ENCODE data around the gene CEND1.

The CEND1 gene

DNA sequence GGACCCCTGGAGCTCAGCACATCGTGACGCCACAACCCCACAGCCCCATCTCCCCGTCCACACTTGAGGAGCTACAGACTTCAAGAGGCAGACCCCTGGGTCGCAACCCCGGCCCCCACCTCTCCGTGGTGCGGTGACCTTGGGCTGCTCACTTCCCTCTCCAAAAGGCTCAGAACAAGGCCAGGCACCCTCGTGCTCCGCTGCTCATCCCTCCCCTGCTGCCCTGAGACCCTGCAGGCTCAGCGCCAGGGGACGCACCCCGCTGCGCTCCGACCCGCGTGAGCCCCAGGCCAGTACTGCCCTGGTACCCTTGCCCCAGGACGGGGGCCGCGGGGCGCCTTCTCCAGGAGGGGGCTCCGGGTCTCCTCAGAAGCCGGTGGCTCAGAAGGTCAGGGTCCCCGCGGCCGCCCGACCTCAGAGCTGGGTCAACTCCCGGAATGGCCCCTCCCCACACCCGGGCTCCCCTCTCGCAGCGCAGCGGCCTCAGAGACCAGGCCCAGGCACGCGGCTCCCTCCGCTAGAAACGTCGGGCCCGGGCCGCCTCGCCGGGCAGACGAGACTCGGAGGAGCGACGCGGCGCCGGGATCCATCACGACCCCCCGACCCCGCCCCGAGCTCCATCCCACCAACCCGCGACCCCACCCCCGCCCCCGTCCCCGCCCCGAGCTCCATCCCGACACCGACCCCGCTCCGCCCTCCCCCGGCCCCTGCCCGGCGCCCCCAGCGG lies 13.2 kb downstream of the CEND1 start:
- H3K36me3 ChIP-seq (ENCODE audit: control insufficient read depth, insufficient read depth, low read length): peaks cover 21% of the 10 kb centered on the region
- H3K4me1 ChIP-seq (ENCODE audit: control insufficient read depth, insufficient read depth, low read length): no peaks in the 10 kb centered on the region
- H3K27me3 ChIP-seq (ENCODE audit: control insufficient read depth, insufficient read depth, low read length): no peaks in the 10 kb centered on the region
- peak overlapping the region; percentile 65 for H3K9ac ChIP-seq (ENCODE audit: low read depth, low read length)
- no peaks in the 10 kb centered on the region for H3K9me3 ChIP-seq (ENCODE audit: control insufficient read depth, insufficient read depth, low read length)
- peak overlapping the region; percentile 86 for H3K4me3 ChIP-seq (ENCODE audit: low read depth, low read length)

DNA sequence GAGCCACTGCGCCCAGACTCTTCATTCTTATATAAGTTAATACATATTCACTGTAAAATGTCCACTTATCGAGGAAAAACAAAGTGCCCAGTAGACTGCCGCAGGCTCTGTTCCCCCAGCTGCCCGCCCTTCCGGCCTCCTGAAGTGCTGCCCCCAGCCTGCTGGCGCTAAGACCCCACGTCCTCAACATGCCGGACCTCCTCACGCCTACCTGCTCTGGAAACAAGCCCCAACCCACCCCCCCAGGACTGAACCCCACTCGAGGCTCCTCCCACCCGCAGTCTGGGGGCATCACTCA lies 13.7 kb downstream of the CEND1 start:
- Histone ChIP-seq H3K4me1 (ENCODE audit: control insufficient read depth, insufficient read depth, low read length) (no peaks in the 10 kb centered on the region), H3K36me3 (ENCODE audit: control insufficient read depth, insufficient read depth, low read length) (peaks cover 26% of the 10 kb centered on the region), H3K4me3 (ENCODE audit: low read depth, low read length) (peak overlapping the region; percentile 86), H3K27me3 (ENCODE audit: control insufficient read depth, insufficient read depth, low read length) (no peaks in the 10 kb centered on the region), H3K9me3 (ENCODE audit: control insufficient read depth, insufficient read depth, low read length) (no peaks in the 10 kb centered on the region), H3K9ac (ENCODE audit: low read depth, low read length) (no peak overlapping the region)

- Histone ChIP-seq H3K9ac (ENCODE audit: low read depth, low read length) (no peak overlapping the region), H3K36me3 (ENCODE audit: control insufficient read depth, insufficient read depth, low read length) (peaks cover 37% of the 10 kb centered on the region), H3K9me3 (ENCODE audit: control insufficient read depth, insufficient read depth, low read length) (no peaks in the 10 kb centered on the region), H3K27me3 (ENCODE audit: control insufficient read depth, insufficient read depth, low read length) (no peaks in the 10 kb centered on the region), H3K4me3 (ENCODE audit: low read depth, low read length) (no peak overlapping the region), H3K4me1 (ENCODE audit: control insufficient read depth, insufficient read depth, low read length) (no peaks in the 10 kb centered on the region)
Measured at GRCh38 chr11:774873-775592, 14.9 kb downstream of the CEND1 start.

- H3K36me3 ChIP-seq (ENCODE audit: control insufficient read depth, insufficient read depth, low read length): peaks cover 40% of the 10 kb centered on the region
Measured at GRCh38 chr11:773830-774229, 16.1 kb downstream of the CEND1 start.

DNA sequence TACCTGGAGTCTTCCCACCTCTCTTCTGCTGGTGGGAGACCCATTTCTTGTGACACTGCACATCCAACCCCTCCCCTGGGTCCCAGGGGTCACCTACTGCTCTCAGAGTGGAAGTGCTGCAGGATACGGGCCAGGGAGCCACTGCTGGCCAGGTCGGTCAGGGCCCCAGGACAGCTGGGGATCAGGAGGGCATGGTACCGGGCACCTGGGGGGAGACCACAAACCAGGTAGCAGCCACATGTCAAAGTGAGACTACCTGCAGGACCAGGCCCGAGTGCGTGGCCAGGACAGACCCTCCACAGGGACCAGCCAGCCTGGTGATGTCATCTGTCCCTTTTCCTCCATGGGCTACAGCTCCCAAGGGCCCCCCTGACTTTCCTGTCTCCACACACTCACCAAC lies 16.5 kb downstream of the CEND1 start:
- Histone ChIP-seq H3K4me3 (ENCODE audit: low read depth, low read length) (no peak overlapping the region), H3K9me3 (ENCODE audit: control insufficient read depth, insufficient read depth, low read length) (no peaks in the 10 kb centered on the region), H3K4me1 (ENCODE audit: control insufficient read depth, insufficient read depth, low read length) (no peaks in the 10 kb centered on the region), H3K36me3 (ENCODE audit: control insufficient read depth, insufficient read depth, low read length) (peaks cover 40% of the 10 kb centered on the region), H3K27me3 (ENCODE audit: control insufficient read depth, insufficient read depth, low read length) (no peaks in the 10 kb centered on the region), H3K9ac (ENCODE audit: low read depth, low read length) (no peak overlapping the region)

More at GRCh38 chr11:773830-774229, 16.1 kb downstream of the CEND1 start:
- Histone ChIP-seq H3K4me1 (ENCODE audit: control insufficient read depth, insufficient read depth, low read length) (no peaks in the 10 kb centered on the region), H3K9ac (ENCODE audit: low read depth, low read length) (no peak overlapping the region), H3K27me3 (ENCODE audit: control insufficient read depth, insufficient read depth, low read length) (no peaks in the 10 kb centered on the region), H3K4me3 (ENCODE audit: low read depth, low read length) (no peak overlapping the region), H3K9me3 (ENCODE audit: control insufficient read depth, insufficient read depth, low read length) (no peaks in the 10 kb centered on the region)

- Histone ChIP-seq H3K27me3 (ENCODE audit: control insufficient read depth, insufficient read depth, low read length) (no peaks in the 10 kb centered on the region), H3K9me3 (ENCODE audit: control insufficient read depth, insufficient read depth, low read length) (no peaks in the 10 kb centered on the region), H3K4me1 (ENCODE audit: control insufficient read depth, insufficient read depth, low read length) (no peaks in the 10 kb centered on the region), H3K9ac (ENCODE audit: low read depth, low read length) (no peak overlapping the region), H3K4me3 (ENCODE audit: low read depth, low read length) (no peak overlapping the region), H3K36me3 (ENCODE audit: control insufficient read depth, insufficient read depth, low read length) (peaks cover 40% of the 10 kb centered on the region)
Measured at GRCh38 chr11:772429-773390, 17.2 kb downstream of the CEND1 start.

- Histone ChIP-seq H3K4me1 (ENCODE audit: control insufficient read depth, insufficient read depth, low read length) (no peaks in the 10 kb centered on the region), H3K9ac (ENCODE audit: low read depth, low read length) (no peak overlapping the region), H3K36me3 (ENCODE audit: control insufficient read depth, insufficient read depth, low read length) (peaks cover 44% of the 10 kb centered on the region), H3K4me3 (ENCODE audit: low read depth, low read length) (no peak overlapping the region), H3K9me3 (ENCODE audit: control insufficient read depth, insufficient read depth, low read length) (no peaks in the 10 kb centered on the region), H3K27me3 (ENCODE audit: control insufficient read depth, insufficient read depth, low read length) (no peaks in the 10 kb centered on the region)
Measured at GRCh38 chr11:771617-772204, 18.2 kb downstream of the CEND1 start.

DNA sequence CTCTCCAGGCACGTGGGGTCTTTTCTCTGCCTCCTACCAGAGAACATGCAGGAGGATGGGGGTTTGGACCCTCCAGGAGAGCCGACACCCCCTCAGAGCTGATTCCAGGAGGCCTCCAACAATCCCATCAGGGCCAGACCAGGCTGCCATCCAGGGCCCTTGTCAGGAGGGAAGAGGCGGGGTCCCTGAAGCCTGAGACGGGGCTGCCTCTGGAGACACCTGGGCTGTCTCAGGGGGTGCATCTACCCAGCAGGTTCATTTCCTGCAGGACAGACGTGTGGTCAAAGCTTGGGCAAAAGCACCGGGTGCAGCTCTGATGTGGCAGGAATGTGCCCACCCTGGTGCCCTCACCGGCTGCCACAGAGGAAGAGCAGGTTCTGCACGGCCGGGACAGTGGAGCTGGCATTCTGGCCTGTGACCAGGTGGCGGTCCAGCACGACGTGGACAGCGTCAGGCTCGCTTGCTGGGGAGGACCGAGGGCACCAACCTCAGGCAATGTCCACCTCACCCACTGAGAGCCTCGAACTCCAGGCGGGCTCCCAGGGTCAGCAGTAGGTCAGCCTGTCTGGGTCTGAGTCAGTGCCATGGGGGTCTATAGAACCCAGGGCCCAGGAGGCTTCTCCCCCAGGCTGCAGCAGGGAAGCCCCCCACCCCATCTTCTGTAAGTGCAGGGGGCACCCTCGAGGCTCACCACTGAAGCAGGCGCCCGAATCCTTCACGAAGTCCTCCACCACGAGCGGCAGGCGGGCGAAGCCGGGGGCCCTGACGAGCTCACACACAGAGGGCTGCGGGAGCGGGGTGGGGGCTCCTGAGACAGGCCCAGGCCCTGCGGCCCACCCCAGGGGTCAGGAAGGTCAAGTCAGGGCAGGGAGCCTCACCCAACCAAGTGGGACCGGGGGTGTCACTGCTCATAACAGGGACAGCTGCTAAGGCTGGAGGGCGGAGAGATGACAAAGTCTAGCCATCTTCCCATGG lies 19.0 kb downstream of the CEND1 start:
- Histone ChIP-seq H3K4me1 (ENCODE audit: control insufficient read depth, insufficient read depth, low read length) (no peaks in the 10 kb centered on the region), H3K9ac (ENCODE audit: low read depth, low read length) (no peak overlapping the region), H3K4me3 (ENCODE audit: low read depth, low read length) (no peak overlapping the region), H3K27me3 (ENCODE audit: control insufficient read depth, insufficient read depth, low read length) (no peaks in the 10 kb centered on the region), H3K36me3 (ENCODE audit: control insufficient read depth, insufficient read depth, low read length) (peaks cover 50% of the 10 kb centered on the region), H3K9me3 (ENCODE audit: control insufficient read depth, insufficient read depth, low read length) (no peaks in the 10 kb centered on the region)

DNA sequence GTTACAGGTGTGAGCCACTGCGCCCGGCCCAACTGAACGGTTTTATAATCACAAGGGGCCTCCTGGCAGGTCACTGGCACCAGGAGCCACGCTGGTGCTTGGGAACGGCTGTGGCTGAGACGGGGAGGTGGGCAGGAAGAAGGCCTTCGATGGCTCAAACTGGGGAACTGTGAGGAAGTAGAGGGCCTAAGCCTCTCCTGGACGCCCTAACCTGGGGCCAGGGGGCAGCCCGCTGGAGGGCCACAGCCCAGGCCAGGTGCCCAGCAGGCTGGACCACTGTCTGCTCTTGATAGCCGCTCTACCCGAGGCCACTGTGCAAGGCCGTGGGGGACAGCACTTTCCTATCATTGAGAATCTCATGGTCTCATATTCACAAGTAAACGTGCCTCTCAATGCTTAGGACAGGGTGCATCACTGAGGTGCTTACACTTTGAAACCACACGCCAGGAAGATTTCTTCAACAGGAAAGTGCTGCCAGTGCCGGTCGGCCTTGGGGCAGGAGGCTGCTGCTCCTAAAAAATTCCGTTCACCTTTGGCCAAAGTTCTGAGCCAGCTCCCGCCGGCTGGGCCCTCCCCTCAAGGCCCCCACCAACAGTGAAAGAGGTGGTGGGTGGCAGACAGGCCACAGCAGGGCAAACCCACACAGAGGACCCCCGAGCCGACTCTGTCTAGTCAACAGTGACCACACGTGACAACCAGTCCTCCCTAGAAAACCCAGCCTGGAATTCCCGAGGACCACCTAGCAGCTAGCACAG lies 19.8 kb downstream of the CEND1 start:
- H3K4me1 ChIP-seq (ENCODE audit: control insufficient read depth, insufficient read depth, low read length): no peaks in the 10 kb centered on the region
- H3K27me3 ChIP-seq (ENCODE audit: control insufficient read depth, insufficient read depth, low read length): no peaks in the 10 kb centered on the region
- H3K4me3 ChIP-seq (ENCODE audit: low read depth, low read length): no peak overlapping the region
- H3K36me3 ChIP-seq (ENCODE audit: control insufficient read depth, insufficient read depth, low read length): peaks cover 53% of the 10 kb centered on the region
- H3K9ac ChIP-seq (ENCODE audit: low read depth, low read length): no peak overlapping the region
- no peaks in the 10 kb centered on the region for H3K9me3 ChIP-seq (ENCODE audit: control insufficient read depth, insufficient read depth, low read length)

DNA sequence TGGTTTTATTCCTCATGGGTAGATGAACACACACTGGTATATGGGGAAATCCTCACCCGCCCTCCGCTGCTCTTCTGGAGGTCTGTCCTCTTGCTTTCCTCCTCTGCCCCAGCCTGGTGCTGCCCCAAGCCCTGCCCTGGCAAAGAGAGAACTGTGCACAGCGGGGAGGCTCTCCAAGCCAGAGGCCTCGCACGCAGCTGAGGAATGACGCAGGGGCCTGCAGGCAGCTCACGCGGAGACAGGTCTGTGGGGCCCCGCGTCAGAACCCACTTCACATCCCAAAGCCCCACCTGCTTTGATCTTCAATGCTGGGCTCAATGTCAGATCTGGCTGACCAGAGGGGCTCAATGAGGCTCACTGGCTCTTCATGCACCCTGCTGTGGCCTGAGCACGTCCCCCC lies 22.7 kb downstream of the CEND1 start:
- peaks cover 8% of the 10 kb centered on the region for H3K4me1 ChIP-seq (ENCODE audit: control insufficient read depth, insufficient read depth, low read length)
- no peaks in the 10 kb centered on the region for H3K9me3 ChIP-seq (ENCODE audit: control insufficient read depth, insufficient read depth, low read length)
- H3K36me3 ChIP-seq (ENCODE audit: control insufficient read depth, insufficient read depth, low read length): peaks cover 67% of the 10 kb centered on the region
- no peak overlapping the region for H3K4me3 ChIP-seq (ENCODE audit: low read depth, low read length)
- H3K9ac ChIP-seq (ENCODE audit: low read depth, low read length): no peak overlapping the region
- no peaks in the 10 kb centered on the region for H3K27me3 ChIP-seq (ENCODE audit: control insufficient read depth, insufficient read depth, low read length)
